ENCODE measurements around the gene MTRF1. TPM values are rescaled to one million over a fixed set of nuclear protein-coding genes. Genes with fewer than 3 reads are reported as not detected.

The MTRF1 gene
- total RNA-seq, 1 donor from 2014 or later: 13.7 TPM

GRCh38 chr13:41231025-41231677 is 32.2 kb downstream of the MTRF1 start:
- H3K9me3 ChIP-seq: no peaks in the 10 kb centered on the region
- H3K27ac ChIP-seq: no peak overlapping the region
- H3K4me1 ChIP-seq: no peaks in the 10 kb centered on the region
- no peak for ATAC-seq
- no peaks in the 10 kb centered on the region for H3K27me3 ChIP-seq (ENCODE audit: low read depth)
- no peak for TF ChIP-seq CTCF (IDR thresholded peaks at IDR 0.05)
- peaks cover 26% of the 10 kb centered on the region for H3K36me3 ChIP-seq
- intact Hi-C loops (cut with DNase I): no loop called here
- no peak for DNase-seq
- H3K4me3 ChIP-seq: no peak overlapping the region

GRCh38 chr13:41229356-41229755 is 34.0 kb downstream of the MTRF1 start:
- Histone ChIP-seq H3K27me3 (ENCODE audit: low read depth) (no peaks in the 10 kb centered on the region), H3K4me3 (no peak overlapping the region), H3K27ac (no peak overlapping the region), H3K9me3 (no peaks in the 10 kb centered on the region), H3K36me3 (peaks cover 27% of the 10 kb centered on the region), H3K4me1 (no peaks in the 10 kb centered on the region)
- no peak for ATAC-seq
- intact Hi-C loops (cut with DNase I): loop anchor here (10.0 kb wide), 1 partner anchor 155 kb away; no protein-coding TSS in a partner anchor
- no peak for DNase-seq
- TF ChIP-seq CTCF (IDR thresholded peaks at IDR 0.05): no peak

- Histone ChIP-seq H3K9me3 (no peaks in the 10 kb centered on the region), H3K36me3 (peaks cover 17% of the 10 kb centered on the region), H3K4me3 (no peak overlapping the region), H3K27ac (no peak overlapping the region), H3K4me1 (no peaks in the 10 kb centered on the region), H3K27me3 (ENCODE audit: low read depth) (no peaks in the 10 kb centered on the region)
- no peak for DNase-seq
- no peak for ATAC-seq
- intact Hi-C loops (cut with DNase I): loop anchor here (10.0 kb wide), 1 partner anchor 150 kb away; no protein-coding TSS in a partner anchor
- TF ChIP-seq CTCF (IDR thresholded peaks at IDR 0.05): no peak
Observed at GRCh38 chr13:41224113-41225110, 39.0 kb downstream of the MTRF1 start.

- Histone ChIP-seq H3K27me3 (ENCODE audit: low read depth) (no peaks in the 10 kb centered on the region), H3K9me3 (no peaks in the 10 kb centered on the region), H3K4me1 (no peaks in the 10 kb centered on the region), H3K27ac (no peak overlapping the region), H3K36me3 (peaks cover 8% of the 10 kb centered on the region), H3K4me3 (no peak overlapping the region)
- DNase-seq (no peak), ATAC-seq (peak; percentile 90 to 92)
- peak; percentile 80 for TF ChIP-seq CTCF (IDR thresholded peaks at IDR 0.05)
- intact Hi-C loops (cut with DNase I): loop anchor here (10.0 kb wide), 1 partner anchor 148 kb away; no protein-coding TSS in a partner anchor
Observed at GRCh38 chr13:41222259-41222852, 41.0 kb downstream of the MTRF1 start.

- intact Hi-C loops (cut with DNase I): loop anchor here (10.0 kb wide), 1 partner anchor 146 kb away; no protein-coding TSS in a partner anchor
Observed at GRCh38 chr13:41220401-41220800, 43.0 kb downstream of the MTRF1 start.

More at GRCh38 chr13:41220401-41220800, 43.0 kb downstream of the MTRF1 start:
- Histone ChIP-seq H3K36me3 (no peaks in the 10 kb centered on the region), H3K4me3 (no peak overlapping the region), H3K27me3 (ENCODE audit: low read depth) (no peaks in the 10 kb centered on the region), H3K4me1 (no peaks in the 10 kb centered on the region), H3K27ac (no peak overlapping the region), H3K9me3 (no peaks in the 10 kb centered on the region)
- ATAC-seq: no peak
- DNase-seq: no peak
- no peak for TF ChIP-seq CTCF (IDR thresholded peaks at IDR 0.05)

Measured in lower lobe of right lung (tissue), 2 donors.